HFFc6 (cell line): ENCODE measurements around the gene TRIM7. TPM values are rescaled to one million over a fixed set of nuclear protein-coding genes. Genes with fewer than 3 reads are reported as not detected.
"Not testable (repeated sequence)": the region's sequence is repeated elsewhere in the genome, so short reads cannot be mapped to it uniquely, and the experiment has no call there.

Source experiments
- DNase-seq: peaks from one replicate; pipeline ENCODE4 v3.0.0-alpha.2; 2018
- H3K27ac Mint-ChIP-seq: 2 replicates; pipeline ENCODE4 v1.8.0; 2020; ENCODE audit warnings: mild to moderate bottlenecking, mixed read lengths
- H3K27me3 Mint-ChIP-seq: 2 replicates; pipeline ENCODE4 v1.8.0; 2021; ENCODE audit warnings: mild to moderate bottlenecking, moderate library complexity, mixed read lengths; ENCODE audit not compliant: insufficient read depth
- H3K36me3 Mint-ChIP-seq: 2 replicates; pipeline ENCODE4 v1.8.0; 2021; ENCODE audit warnings: low read depth, mixed read lengths
- H3K4me1 Mint-ChIP-seq: 2 replicates; pipeline ENCODE4 v1.8.0; 2020; ENCODE audit warnings: low read depth, mixed read lengths
- H3K4me3 Mint-ChIP-seq: 2 replicates; pipeline ENCODE4 v1.8.0; 2020; ENCODE audit warnings: mild to moderate bottlenecking, moderate library complexity, mixed read lengths
- H3K9me3 Mint-ChIP-seq: 2 replicates; pipeline ENCODE4 v1.8.0; 2020; ENCODE audit warnings: mild to moderate bottlenecking, mixed read lengths
- CTCF ChIP-seq: fragments of 200-600 bp; sonication (generic); IDR thresholded peaks from 2 replicates; pipeline ENCODE4 v1.5.0; 2021; ENCODE audit warnings: antibody characterized with exemption, mild to moderate bottlenecking
- total RNA-seq, 6 experiments: library from RNA; stranded (reverse); fragmentation: NEBNext Ultra II Directional; extraction: Animal tissue kit (Norgen Biotek cat#: 25700); gene quantifications; 2 replicates in 1 of 6; 3 replicates in 5 of 6; pipeline ENCODE4 v1.2.3, GENCODE V29; 2021

TRIM7 gene
- total RNA-seq, 6 experiments from 2014 or later = 2.8 to 7.5 (median 5.3) TPM

- no peak overlapping the region for H3K27ac Mint-ChIP-seq
- peaks cover 11% of the 10 kb centered on the region for H3K27me3 Mint-ChIP-seq
- peaks cover 19% of the 10 kb centered on the region for H3K4me1 Mint-ChIP-seq
- H3K9me3 Mint-ChIP-seq = no peaks in the 10 kb centered on the region
- no peak for DNase-seq
- TF ChIP-seq CTCF = no peak
- no peak overlapping the region for H3K4me3 Mint-ChIP-seq
- no peaks in the 10 kb centered on the region for H3K36me3 Mint-ChIP-seq
These were observed 7.9 kb upstream of the TRIM7 start for GRCh38 chr5:181212934-181213333.

GRCh38 chr5:181212080-181212479, 7.1 kb upstream of the TRIM7 start:
- no peak overlapping the region for H3K4me3 Mint-ChIP-seq
- DNase-seq = no peak
- H3K4me1 Mint-ChIP-seq = peaks cover 19% of the 10 kb centered on the region
- H3K27ac Mint-ChIP-seq = no peak overlapping the region
- H3K9me3 Mint-ChIP-seq = no peaks in the 10 kb centered on the region; the same call in 1 of the 2 replicates
- H3K36me3 Mint-ChIP-seq = no peaks in the 10 kb centered on the region
- TF ChIP-seq CTCF = no peak
- peaks cover 12% of the 10 kb centered on the region for H3K27me3 Mint-ChIP-seq

- no peak for DNase-seq
These were observed 6.2 kb upstream of the TRIM7 start for GRCh38 chr5:181211208-181211607.

GRCh38 chr5:181210698-181211097, 5.7 kb upstream of the TRIM7 start:
- peaks cover 24% of the 10 kb centered on the region for H3K4me1 Mint-ChIP-seq
- not testable (repeated sequence) for H3K36me3 Mint-ChIP-seq, H3K9me3 Mint-ChIP-seq, H3K27ac Mint-ChIP-seq, DNase-seq, H3K4me3 Mint-ChIP-seq
- peaks cover 22% of the 10 kb centered on the region for H3K27me3 Mint-ChIP-seq

More at GRCh38 chr5:181211208-181211607, 6.2 kb upstream of the TRIM7 start:
- H3K9me3 Mint-ChIP-seq = no peaks in the 10 kb centered on the region; the same call in 1 of the 2 replicates
- no peak; the same call in 1 of the 2 replicates for TF ChIP-seq CTCF
- no peak overlapping the region for H3K4me3 Mint-ChIP-seq
- peaks cover 21% of the 10 kb centered on the region for H3K4me1 Mint-ChIP-seq
- H3K27ac Mint-ChIP-seq = no peak overlapping the region
- H3K36me3 Mint-ChIP-seq = no peaks in the 10 kb centered on the region
- H3K27me3 Mint-ChIP-seq = peaks cover 20% of the 10 kb centered on the region

- not testable (repeated sequence) for H3K36me3 Mint-ChIP-seq, DNase-seq, H3K4me3 Mint-ChIP-seq, H3K27ac Mint-ChIP-seq, H3K9me3 Mint-ChIP-seq
- peaks cover 27% of the 10 kb centered on the region for H3K4me1 Mint-ChIP-seq
- H3K27me3 Mint-ChIP-seq = peaks cover 23% of the 10 kb centered on the region
These were observed 5.2 kb upstream of the TRIM7 start for GRCh38 chr5:181210148-181210547.

GRCh38 chr5:181209006-181209405, 4.0 kb upstream of the TRIM7 start:
- H3K4me3 Mint-ChIP-seq, H3K36me3 Mint-ChIP-seq, H3K27ac Mint-ChIP-seq, DNase-seq, H3K9me3 Mint-ChIP-seq: not testable (repeated sequence)
- Mint-ChIP-seq H3K27me3 (peaks cover 23% of the 10 kb centered on the region), H3K4me1 (peaks cover 27% of the 10 kb centered on the region)

GRCh38 chr5:181207960-181208253, 2.9 kb upstream of the TRIM7 start:
- Mint-ChIP-seq H3K36me3 (no peaks in the 10 kb centered on the region), H3K9me3 (no peaks in the 10 kb centered on the region; the same call in 1 of the 2 replicates), H3K4me1 (peaks cover 31% of the 10 kb centered on the region), H3K27ac (peak overlapping the region; percentile 90; the same call in 1 of the 2 replicates), H3K4me3 (peak overlapping the region; percentile 92), H3K27me3 (peaks cover 16% of the 10 kb centered on the region)
- no peak for DNase-seq
- TF ChIP-seq CTCF = no peak
